ENCODE results near the gene TEX38. TPM values are rescaled to one million over a fixed set of nuclear protein-coding genes. Genes with fewer than 3 reads are reported as not detected.

TEX38 gene
- total and polyA plus RNA-seq, 10 of the 15 experiments (the other 5 are each of a cell fraction or from before 2014, with no cell fraction given) = 0.07 to 0.32 (median 0.15) TPM; not detected in 7

DNA sequence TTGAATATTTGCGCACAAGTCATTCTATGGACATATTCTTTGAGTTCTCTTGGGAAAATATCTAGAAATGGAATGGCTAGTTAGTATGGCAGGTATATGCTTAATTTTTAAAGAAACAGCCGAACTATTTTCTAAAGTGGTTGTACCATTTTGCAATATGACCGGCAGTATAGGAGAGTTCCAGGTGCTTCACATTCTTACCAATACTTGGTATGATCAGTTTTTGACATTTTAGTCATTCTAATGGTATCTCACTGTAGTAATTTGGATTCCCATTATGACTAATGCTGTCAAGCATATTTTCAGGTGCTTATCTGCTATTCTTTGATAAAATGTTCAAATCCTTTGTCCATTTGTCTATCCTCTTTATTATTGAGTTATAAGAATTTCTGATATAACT, 24.0 kb upstream of the TEX38 start:
- CTCF ChIA-PET = interaction anchor here (1.6 kb wide), 1 partner anchor 24 kb away, joined by 3 read pairs; no protein-coding TSS in a partner anchor
- no peak for TF ChIP-seq ZNF274 (IDR thresholded peaks at IDR 0.05; ENCODE audit: insufficient read depth, insufficient read length)
- TF ChIP-seq SPI1 (IDR thresholded peaks at IDR 0.05; ENCODE audit: borderline replicate concordance, insufficient read depth, low read depth, low read length) = no peak
- TF ChIP-seq BCL11A (IDR thresholded peaks at IDR 0.05; ENCODE audit: low read depth, low read length) = no peak
- no peak for TF ChIP-seq GABPA (IDR thresholded peaks at IDR 0.05; ENCODE audit: low read depth)
- no peak for TF ChIP-seq E2F8 (IDR thresholded peaks at IDR 0.05; ENCODE audit: low read depth, partially characterized antibody)
- no peak for TF ChIP-seq SUZ12 (IDR thresholded peaks at IDR 0.05; ENCODE audit: unreplicated experiment)
- TF ChIP-seq BACH1 (IDR thresholded peaks at IDR 0.05; ENCODE audit: borderline replicate concordance) = no peak
- TF ChIP-seq, protein P1, sequence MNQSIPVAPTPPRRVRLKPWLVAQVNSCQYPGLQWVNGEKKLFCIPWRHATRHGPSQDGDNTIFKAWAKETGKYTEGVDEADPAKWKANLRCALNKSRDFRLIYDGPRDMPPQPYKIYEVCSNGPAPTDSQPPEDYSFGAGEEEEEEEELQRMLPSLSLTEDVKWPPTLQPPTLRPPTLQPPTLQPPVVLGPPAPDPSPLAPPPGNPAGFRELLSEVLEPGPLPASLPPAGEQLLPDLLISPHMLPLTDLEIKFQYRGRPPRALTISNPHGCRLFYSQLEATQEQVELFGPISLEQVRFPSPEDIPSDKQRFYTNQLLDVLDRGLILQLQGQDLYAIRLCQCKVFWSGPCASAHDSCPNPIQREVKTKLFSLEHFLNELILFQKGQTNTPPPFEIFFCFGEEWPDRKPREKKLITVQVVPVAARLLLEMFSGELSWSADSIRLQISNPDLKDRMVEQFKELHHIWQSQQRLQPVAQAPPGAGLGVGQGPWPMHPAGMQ (IDR thresholded peaks at IDR 0.05; ENCODE audit: borderline replicate concordance) = no peak
- TF ChIP-seq CHD1 (IDR thresholded peaks at IDR 0.05; ENCODE audit: low read depth, low read length) = no peak
- TF ChIP-seq NRF1 (conservative IDR thresholded peaks at IDR 0.05; ENCODE audit: low read depth, low read length) = no peak
- TF ChIP-seq, protein P2, sequence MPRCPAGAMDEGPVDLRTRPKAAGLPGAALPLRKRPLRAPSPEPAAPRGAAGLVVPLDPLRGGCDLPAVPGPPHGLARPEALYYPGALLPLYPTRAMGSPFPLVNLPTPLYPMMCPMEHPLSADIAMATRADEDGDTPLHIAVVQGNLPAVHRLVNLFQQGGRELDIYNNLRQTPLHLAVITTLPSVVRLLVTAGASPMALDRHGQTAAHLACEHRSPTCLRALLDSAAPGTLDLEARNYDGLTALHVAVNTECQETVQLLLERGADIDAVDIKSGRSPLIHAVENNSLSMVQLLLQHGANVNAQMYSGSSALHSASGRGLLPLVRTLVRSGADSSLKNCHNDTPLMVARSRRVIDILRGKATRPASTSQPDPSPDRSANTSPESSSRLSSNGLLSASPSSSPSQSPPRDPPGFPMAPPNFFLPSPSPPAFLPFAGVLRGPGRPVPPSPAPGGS (IDR thresholded peaks at IDR 0.05; ENCODE audit: borderline replicate concordance, insufficient read depth, low read depth, low read length, poor library complexity, severe bottlenecking) = no peak
- no peak for TF ChIP-seq POU2F2 (IDR thresholded peaks at IDR 0.05; ENCODE audit: borderline replicate concordance, low read depth, low read length)
- no peak for TF ChIP-seq RELB (IDR thresholded peaks at IDR 0.05; ENCODE audit: low read depth)

More for the DNA sequence above, 24.0 kb upstream of the TEX38 start:
- intact Hi-C loops (cut with micrococcal nuclease; ENCODE audit: unreplicated experiment) = no loop called here
- Histone ChIP-seq H4K20me1 (ENCODE audit: control insufficient read depth, insufficient read depth) (no peaks in the 10 kb centered on the region), H3K4me1 (ENCODE audit: control insufficient read depth, insufficient read depth, low read length) (no peaks in the 10 kb centered on the region), H3K79me2 (ENCODE audit: control insufficient read depth, insufficient read depth, low read length) (no peaks in the 10 kb centered on the region), H3K9ac (ENCODE audit: control insufficient read depth, insufficient read depth, low read length) (no peak overlapping the region), H2AFZ (ENCODE audit: control insufficient read depth, low read depth, low read length) (no peak overlapping the region), H3K27me3 (replicated peaks in 1 of 2; ENCODE audit: control insufficient read depth in 2 of 2, insufficient read depth in 2 of 2, low read length in 1 of 2) (no peaks in the 10 kb centered on the region), H3K9me3 (replicated peaks; ENCODE audit: control insufficient read depth, insufficient read depth, low read length) (peaks cover 2% of the 10 kb centered on the region; the same call in 2 of the 3 replicates), H3K4me3 (no peak overlapping the region), H3K4me2 (ENCODE audit: control insufficient read depth, insufficient read depth) (no peak overlapping the region), H3K36me3 (ENCODE audit: control insufficient read depth in 2 of 2, insufficient read depth in 2 of 2, low read length in 1 of 2) (peaks cover 0 to 14% of the 10 kb centered on the region in 2 experiments), H3K27ac (ENCODE audit: control insufficient read depth, insufficient read depth) (no peak overlapping the region)
- WGBS (ENCODE audit: insufficient coverage, insufficient replicate concordance, low lambda C conversion rate, missing lambda C conversion rate) = 77% methylated on average over 3 of the region's 3 CpGs
- no TSS peak for BruUV-seq (replicated peaks)
- DNase-seq (ENCODE audit: low read depth, low spot score) (no peak), FAIRE-seq (peak; percentile 13), ATAC-seq (no peak)
- ChIA-PET SMC1A (ENCODE audit: uncharacterized antibody, unreplicated experiment) (interaction anchor here (1.2 kb wide), 1 partner anchor 9 kb away, joined by 4 read pairs; no protein-coding TSS in a partner anchor), RAD21 (ENCODE audit: unreplicated experiment) (no interaction called here), POLR2A (interaction anchor here (1.1 kb wide), 1 partner anchor 19 kb away, joined by 3 read pairs; no protein-coding TSS in a partner anchor)
- in situ Hi-C loops (cut with MboI) = no loop called here

All from GM12878 (cell line).